Left ventricle myocardium inferior (tissue), 1 donor: ENCODE measurements around the gene HDAC4. TPM values are rescaled to one million over a fixed set of nuclear protein-coding genes. Genes with fewer than 3 reads are reported as not detected.

Source experiments
- DNase-seq: peaks from one replicate; pipeline ENCODE4 v3.0.0-alpha.2; 2020
- H3K27ac ChIP-seq: fragments of 200-600 bp; replicated peaks from 2 replicates; pipeline ENCODE4 v1.8.0; 2021
- H3K27me3 ChIP-seq: fragments of 200-600 bp; 2 replicates; pipeline ENCODE4 v1.8.0; 2021; ENCODE audit warnings: low read depth
- H3K36me3 ChIP-seq: fragments of 200-600 bp; 2 replicates; pipeline ENCODE4 v1.8.0; 2021
- H3K4me1 ChIP-seq: fragments of 200-600 bp; 2 replicates; pipeline ENCODE4 v1.8.0; 2021
- H3K4me3 ChIP-seq: fragments of 200-600 bp; 2 replicates; pipeline ENCODE4 v1.8.0; 2021; ENCODE audit warnings: mild to moderate bottlenecking, moderate library complexity
- H3K9me3 ChIP-seq: fragments of 200-600 bp; replicated peaks from 2 replicates; pipeline ENCODE4 v1.8.0; 2021
- intact Hi-C: fragments of 100-400 bp; cut with micrococcal nuclease; formaldehyde crosslinking; loops from one replicate; pipeline ENCODE4 v1.11.0; 2022
- total RNA-seq: library from RNA; stranded (reverse); fragmentation: NEBNext Ultra II Directional; extraction: Animal tissue kit (Norgen Biotek cat#: 25700); gene quantifications from one replicate; pipeline ENCODE4 v1.2.1, GENCODE V29; 2021
- TF ChIP-seq, protein P1 (sequence below): fragments of 200-600 bp; IDR thresholded peaks from 2 replicates; pipeline ENCODE4 v1.8.0; 2021; ENCODE audit warnings: antibody characterized with exemption, mild to moderate bottlenecking, borderline replicate concordance
- donor health status: DM: no; HTN: yes; CAD: no; lungs with severe emphysema.

The HDAC4 gene
- total RNA-seq, 1 donor from 2014 or later, result 23.9 TPM

DNA sequence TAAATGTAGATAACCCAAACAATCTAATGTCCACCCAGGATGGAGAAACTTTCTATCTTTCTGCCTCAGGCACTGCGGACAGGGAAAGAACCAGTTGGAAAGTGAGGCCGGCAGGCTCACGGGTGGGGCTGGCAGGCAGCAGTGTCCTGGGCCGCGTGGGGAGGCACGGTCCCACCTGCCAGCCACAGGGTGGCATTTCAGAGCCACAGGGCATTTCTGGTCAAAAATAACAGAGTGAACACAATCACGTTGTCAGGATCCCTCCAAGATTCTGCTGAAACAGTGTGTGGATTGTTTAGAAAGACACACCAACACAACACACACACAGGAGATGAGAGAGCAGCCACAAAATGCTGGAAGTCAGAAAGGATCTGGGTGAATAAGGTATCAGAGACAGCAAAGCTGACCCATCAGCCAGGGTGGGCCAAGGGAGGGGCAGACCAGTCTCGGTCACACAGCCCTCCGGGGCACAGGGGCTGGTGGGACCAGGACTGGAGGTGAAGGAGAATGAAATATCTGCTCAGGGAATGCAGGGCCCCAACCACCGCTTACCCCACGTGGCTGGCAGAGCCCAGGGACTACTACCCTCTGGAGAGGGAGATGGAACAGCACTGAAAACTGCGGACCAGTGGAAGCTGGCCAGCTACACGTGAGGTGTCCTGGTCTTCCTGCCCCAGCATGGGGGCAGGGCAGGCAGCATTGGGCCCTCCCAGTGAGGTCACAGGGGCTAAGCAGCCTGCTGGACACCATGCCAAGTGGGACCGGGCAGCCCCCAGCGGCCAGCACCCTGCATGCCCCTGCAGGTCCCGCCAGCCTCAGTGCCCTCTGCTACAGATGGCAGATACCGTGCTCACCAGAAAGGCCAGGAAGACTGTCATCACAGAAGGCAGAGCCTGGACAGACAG is 173.9 kb downstream of the HDAC4 start:
- Histone ChIP-seq H3K9me3 (no peaks in the 10 kb centered on the region), H3K4me3 (no peak overlapping the region), H3K36me3 (no peaks in the 10 kb centered on the region), H3K27ac (peak overlapping the region; percentile 88), H3K27me3 (no peaks in the 10 kb centered on the region), H3K4me1 (peaks cover 90% of the 10 kb centered on the region)
- DNase-seq, result peak; percentile 44
- TF ChIP-seq, protein P1, sequence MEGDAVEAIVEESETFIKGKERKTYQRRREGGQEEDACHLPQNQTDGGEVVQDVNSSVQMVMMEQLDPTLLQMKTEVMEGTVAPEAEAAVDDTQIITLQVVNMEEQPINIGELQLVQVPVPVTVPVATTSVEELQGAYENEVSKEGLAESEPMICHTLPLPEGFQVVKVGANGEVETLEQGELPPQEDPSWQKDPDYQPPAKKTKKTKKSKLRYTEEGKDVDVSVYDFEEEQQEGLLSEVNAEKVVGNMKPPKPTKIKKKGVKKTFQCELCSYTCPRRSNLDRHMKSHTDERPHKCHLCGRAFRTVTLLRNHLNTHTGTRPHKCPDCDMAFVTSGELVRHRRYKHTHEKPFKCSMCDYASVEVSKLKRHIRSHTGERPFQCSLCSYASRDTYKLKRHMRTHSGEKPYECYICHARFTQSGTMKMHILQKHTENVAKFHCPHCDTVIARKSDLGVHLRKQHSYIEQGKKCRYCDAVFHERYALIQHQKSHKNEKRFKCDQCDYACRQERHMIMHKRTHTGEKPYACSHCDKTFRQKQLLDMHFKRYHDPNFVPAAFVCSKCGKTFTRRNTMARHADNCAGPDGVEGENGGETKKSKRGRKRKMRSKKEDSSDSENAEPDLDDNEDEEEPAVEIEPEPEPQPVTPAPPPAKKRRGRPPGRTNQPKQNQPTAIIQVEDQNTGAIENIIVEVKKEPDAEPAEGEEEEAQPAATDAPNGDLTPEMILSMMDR, result peak; percentile 41
- intact Hi-C loops, result no loop called here

DNA sequence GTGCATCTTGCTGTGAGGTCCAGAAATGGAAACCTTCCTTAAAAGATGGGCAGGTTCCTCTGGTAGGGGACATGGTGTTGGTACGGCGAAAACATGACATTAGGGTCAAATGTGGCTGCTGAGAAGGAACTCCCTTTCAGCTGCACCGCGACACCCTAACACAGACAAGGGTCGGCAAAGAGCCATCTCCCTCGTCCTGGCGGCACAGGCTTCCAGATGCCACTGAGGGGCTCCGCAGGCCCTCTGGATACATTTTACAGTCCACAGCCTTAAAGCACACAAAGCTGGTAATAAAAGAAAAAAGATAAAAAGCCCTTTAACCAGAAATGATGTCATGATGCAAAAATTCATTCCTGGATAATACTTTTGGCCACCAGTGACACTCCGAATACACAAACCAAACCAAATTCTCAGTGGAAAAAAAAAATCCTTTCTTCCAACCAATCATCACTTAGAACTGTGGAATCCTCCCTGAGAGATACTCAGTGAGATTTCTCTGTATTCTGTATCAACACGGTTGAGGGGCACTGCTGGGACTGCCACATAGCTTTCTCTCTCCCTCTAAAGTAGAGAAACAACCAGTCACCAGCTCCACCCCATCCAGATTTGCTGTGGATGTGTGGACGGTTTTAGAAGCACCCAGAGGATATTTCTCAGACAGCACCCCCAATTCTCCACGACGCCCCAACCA is 174.8 kb downstream of the HDAC4 start:
- no peaks in the 10 kb centered on the region for H3K36me3 ChIP-seq
- intact Hi-C loops, result no loop called here
- H3K9me3 ChIP-seq, result no peaks in the 10 kb centered on the region
- H3K4me3 ChIP-seq, result no peak overlapping the region
- no peak for DNase-seq
- H3K27ac ChIP-seq, result peak overlapping the region; percentile 88
- TF ChIP-seq, protein P1, result no peak
- no peaks in the 10 kb centered on the region for H3K27me3 ChIP-seq
- H3K4me1 ChIP-seq, result peaks cover 96% of the 10 kb centered on the region

DNA sequence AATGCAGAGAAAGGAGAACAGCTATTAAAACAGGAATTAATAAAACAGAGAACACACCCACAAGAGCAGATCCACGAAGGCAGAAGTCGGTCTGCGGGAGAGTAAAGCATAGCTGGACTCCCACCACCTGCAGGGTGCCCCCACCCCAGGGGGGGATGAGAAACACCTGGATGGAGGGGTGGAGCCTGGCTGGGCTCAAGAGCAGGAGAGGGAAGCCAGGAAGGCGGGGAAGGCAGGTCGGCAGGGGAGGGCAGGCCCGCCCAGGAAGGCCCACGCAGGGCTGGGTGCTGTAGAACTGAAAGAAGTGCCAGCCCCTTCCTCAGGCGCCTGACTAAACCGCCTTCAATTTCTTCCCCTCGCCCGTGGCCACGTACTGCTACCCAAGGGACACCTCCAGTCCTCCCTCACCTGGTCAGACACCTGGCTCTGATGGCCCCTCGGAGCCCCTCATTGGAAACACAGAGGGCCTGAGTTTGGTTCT is 175.4 kb downstream of the HDAC4 start:
- Histone ChIP-seq H3K27me3 (no peaks in the 10 kb centered on the region), H3K27ac (peak overlapping the region; percentile 88), H3K4me3 (no peak overlapping the region), H3K36me3 (no peaks in the 10 kb centered on the region), H3K4me1 (peaks cover 96% of the 10 kb centered on the region), H3K9me3 (no peaks in the 10 kb centered on the region)
- DNase-seq, result no peak
- TF ChIP-seq, protein P1, result no peak
- intact Hi-C loops, result no loop called here

DNA sequence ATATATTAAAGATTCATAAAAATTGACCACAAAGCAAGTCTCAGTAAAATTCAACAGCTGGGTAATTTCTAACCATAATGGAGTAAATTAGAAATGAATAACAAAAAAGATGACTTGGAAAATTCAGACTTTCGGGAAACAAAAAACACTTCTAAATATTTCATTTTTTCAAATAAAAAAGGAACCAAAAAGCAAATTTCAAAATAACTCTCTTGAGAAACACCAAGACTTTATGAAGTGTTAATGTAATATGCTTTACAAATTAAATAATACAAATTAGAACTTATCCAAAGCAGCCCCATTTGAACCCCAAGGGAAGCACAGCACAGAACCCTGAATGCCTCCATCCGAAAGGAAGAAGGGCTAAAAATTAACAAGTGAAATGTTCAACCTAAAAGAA is 175.9 kb downstream of the HDAC4 start:
- TF ChIP-seq, protein P1, result no peak
- H3K9me3 ChIP-seq, result no peaks in the 10 kb centered on the region
- no peaks in the 10 kb centered on the region for H3K27me3 ChIP-seq
- no peak for DNase-seq
- peak overlapping the region; percentile 88 for H3K27ac ChIP-seq
- H3K36me3 ChIP-seq, result no peaks in the 10 kb centered on the region
- intact Hi-C loops, result no loop called here
- H3K4me3 ChIP-seq, result no peak overlapping the region
- H3K4me1 ChIP-seq, result peaks cover 98% of the 10 kb centered on the region

DNA sequence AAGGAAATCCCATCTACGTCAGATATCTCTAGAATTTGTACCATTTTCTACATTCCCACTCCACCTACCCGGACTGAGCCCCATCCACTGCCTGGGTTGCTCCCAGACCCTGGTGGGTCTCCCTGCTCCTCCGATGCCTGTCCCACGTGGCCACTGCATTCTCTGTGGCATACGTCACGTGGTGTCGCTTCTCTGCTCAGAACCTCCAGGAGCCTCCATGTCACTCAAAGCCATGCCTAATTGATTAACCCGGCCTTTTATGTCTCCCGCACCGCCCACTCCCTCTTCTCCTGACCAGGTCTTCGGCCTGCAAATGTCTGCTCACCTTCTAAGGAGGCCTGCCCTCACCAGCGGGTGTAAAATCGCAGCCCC is 176.6 kb downstream of the HDAC4 start:
- H3K4me3 ChIP-seq, result no peak overlapping the region
- peak overlapping the region; percentile 88 for H3K27ac ChIP-seq
- intact Hi-C loops, result no loop called here

More for the DNA sequence above, 176.6 kb downstream of the HDAC4 start:
- DNase-seq, result no peak
- Histone ChIP-seq H3K27me3 (no peaks in the 10 kb centered on the region), H3K4me1 (peaks cover 95% of the 10 kb centered on the region), H3K36me3 (no peaks in the 10 kb centered on the region), H3K9me3 (no peaks in the 10 kb centered on the region)
- TF ChIP-seq, protein P1, result no peak
